ENCODE results near the gene CELF4.

The CELF4 gene

GRCh38 chr18:37481491-37481890 lies 84.1 kb downstream of the CELF4 start:
- TF ChIP-seq, protein P1, sequence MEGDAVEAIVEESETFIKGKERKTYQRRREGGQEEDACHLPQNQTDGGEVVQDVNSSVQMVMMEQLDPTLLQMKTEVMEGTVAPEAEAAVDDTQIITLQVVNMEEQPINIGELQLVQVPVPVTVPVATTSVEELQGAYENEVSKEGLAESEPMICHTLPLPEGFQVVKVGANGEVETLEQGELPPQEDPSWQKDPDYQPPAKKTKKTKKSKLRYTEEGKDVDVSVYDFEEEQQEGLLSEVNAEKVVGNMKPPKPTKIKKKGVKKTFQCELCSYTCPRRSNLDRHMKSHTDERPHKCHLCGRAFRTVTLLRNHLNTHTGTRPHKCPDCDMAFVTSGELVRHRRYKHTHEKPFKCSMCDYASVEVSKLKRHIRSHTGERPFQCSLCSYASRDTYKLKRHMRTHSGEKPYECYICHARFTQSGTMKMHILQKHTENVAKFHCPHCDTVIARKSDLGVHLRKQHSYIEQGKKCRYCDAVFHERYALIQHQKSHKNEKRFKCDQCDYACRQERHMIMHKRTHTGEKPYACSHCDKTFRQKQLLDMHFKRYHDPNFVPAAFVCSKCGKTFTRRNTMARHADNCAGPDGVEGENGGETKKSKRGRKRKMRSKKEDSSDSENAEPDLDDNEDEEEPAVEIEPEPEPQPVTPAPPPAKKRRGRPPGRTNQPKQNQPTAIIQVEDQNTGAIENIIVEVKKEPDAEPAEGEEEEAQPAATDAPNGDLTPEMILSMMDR (IDR thresholded peaks at IDR 0.05; ENCODE audit: extremely low read depth, missing control alignments): no peak
- DNase-seq (ENCODE audit: low spot score): no peak

GRCh38 chr18:37481072-37481471 lies 84.5 kb downstream of the CELF4 start:
- no peak for DNase-seq (ENCODE audit: low spot score)
- TF ChIP-seq, protein P1 (IDR thresholded peaks at IDR 0.05; ENCODE audit: extremely low read depth, missing control alignments): no peak

DNA sequence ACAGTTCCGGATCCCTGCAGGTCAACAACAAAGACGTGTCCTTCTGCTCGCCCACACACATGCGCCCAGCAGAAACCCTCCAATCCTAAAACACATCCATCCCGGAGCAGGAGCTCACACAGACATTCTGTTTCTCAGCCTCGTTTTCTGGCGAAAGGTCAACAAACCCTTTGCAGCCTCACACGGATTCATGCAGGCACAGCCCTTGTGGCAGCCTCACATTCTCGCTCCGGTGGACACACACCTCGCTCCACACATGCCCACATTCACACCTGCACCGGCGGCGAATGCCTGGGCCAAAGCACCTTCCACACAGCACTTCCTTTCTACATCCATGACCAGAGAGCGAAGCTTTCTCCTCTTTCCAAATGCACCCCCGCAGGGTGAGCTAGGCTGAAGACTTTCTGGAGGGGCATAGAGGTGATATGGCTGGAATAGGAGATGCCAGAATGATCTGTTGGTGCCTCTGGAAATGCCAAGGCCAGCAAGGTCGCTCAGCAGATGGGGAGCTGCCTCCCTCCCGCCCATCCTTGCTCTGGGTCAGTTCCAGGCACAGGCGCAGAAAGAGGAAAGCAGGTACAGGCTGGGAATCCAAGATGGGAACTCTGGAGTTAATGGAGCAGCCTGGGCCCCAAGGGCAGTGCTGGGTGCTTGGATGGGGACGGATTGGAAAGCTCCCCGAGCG lies 88.8 kb downstream of the CELF4 start:
- no peak for DNase-seq (ENCODE audit: low spot score)
- TF ChIP-seq, protein P1 (IDR thresholded peaks at IDR 0.05; ENCODE audit: extremely low read depth, missing control alignments): no peak

DNA sequence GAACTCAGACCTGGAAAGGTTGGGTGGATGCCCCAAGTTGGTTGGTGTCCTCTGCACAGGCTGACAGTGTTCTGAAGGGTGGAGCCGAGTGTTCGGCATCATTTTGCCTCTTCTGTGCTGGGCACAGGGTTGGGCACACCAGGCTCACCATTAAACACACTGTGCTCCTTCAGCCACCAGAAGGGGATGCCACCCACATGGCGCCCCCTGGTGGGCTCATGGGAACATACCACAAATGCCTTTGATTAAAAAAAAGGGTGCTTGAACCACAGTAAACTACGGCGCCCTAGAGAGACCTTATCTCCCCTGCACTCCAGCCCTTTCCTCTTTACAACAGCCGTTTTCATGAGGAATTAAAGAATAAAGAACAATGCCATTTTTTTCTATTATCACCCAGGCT lies 89.4 kb downstream of the CELF4 start:
- DNase-seq (ENCODE audit: low spot score): peak; percentile 56
- TF ChIP-seq, protein P1 (IDR thresholded peaks at IDR 0.05; ENCODE audit: extremely low read depth, missing control alignments): peak; percentile 27

DNA sequence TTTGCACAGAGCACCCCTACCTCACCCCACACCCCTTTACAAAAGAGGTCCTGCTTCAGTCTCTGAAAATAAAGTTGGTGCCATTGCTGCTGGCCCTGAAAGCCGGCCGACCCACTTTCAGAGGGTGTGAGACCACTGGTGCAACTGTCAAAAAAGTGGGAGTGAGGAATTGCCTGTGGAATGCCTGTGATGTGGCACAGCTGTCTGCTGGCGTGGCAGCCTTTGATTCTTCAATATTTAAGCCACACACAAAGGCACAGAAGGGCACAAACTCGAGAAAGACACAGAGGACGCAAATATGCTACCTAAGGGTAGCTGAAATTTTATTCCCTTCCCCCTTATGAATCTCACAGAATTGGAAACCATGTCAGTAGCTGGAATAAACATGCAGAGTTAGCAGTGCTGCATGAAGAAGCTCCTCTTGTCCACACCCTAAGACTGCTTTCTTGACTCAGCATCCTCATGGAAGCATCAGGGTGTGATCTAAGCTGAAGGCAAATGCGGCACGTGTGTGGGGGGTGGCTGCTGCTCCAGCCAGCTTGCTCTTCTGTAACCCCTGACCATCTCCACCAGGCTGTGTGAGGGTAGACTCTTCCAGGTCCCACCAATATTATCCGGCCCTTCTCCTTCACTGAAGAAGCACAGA lies 92.3 kb downstream of the CELF4 start:
- TF ChIP-seq, protein P1 (IDR thresholded peaks at IDR 0.05; ENCODE audit: extremely low read depth, missing control alignments): no peak

GRCh38 chr18:37471637-37472036 lies 94.0 kb downstream of the CELF4 start:
- TF ChIP-seq, protein P1 (IDR thresholded peaks at IDR 0.05; ENCODE audit: extremely low read depth, missing control alignments): no peak
- no peak for DNase-seq (ENCODE audit: low spot score)

More for the DNA sequence above, 92.3 kb downstream of the CELF4 start:
- DNase-seq (ENCODE audit: low spot score): no peak

GRCh38 chr18:37470986-37471385 lies 94.6 kb downstream of the CELF4 start:
- DNase-seq (ENCODE audit: low spot score): no peak
- TF ChIP-seq, protein P1 (IDR thresholded peaks at IDR 0.05; ENCODE audit: extremely low read depth, missing control alignments): no peak
